HG03139 (cell line): ENCODE measurements around the gene SPOCD1.

Source experiments
- ATAC-seq: cut with Tn5 transposase; IDR thresholded peaks from one replicate; pipeline ENCODE4 v1.9.1; 2021; ENCODE audit not compliant: unreplicated experiment

The SPOCD1 gene

GRCh38 chr1:31801458-31801857 lies 14.4 kb downstream of the SPOCD1 start:
- ATAC-seq: no peak

GRCh38 chr1:31800674-31800967 lies 15.2 kb downstream of the SPOCD1 start:
- ATAC-seq: no peak

- no peak for ATAC-seq
These were observed 15.7 kb downstream of the SPOCD1 start for GRCh38 chr1:31799895-31800673.

GRCh38 chr1:31799196-31799894 lies 16.5 kb downstream of the SPOCD1 start:
- no peak for ATAC-seq

- no peak for ATAC-seq
These were observed 17.2 kb downstream of the SPOCD1 start for GRCh38 chr1:31798433-31799195.

- no peak for ATAC-seq
These were observed 17.8 kb downstream of the SPOCD1 start for GRCh38 chr1:31798086-31798432.

- no peak for ATAC-seq
These were observed 18.6 kb downstream of the SPOCD1 start for GRCh38 chr1:31797216-31797615.

- no peak for ATAC-seq
These were observed 19.1 kb downstream of the SPOCD1 start for GRCh38 chr1:31796707-31797106.

- ATAC-seq: no peak
These were observed 19.8 kb downstream of the SPOCD1 start for GRCh38 chr1:31795801-31796621.

- no peak for ATAC-seq
These were observed 20.6 kb downstream of the SPOCD1 start for GRCh38 chr1:31795096-31795675.

- ATAC-seq: no peak
These were observed 22.1 kb downstream of the SPOCD1 start for GRCh38 chr1:31793586-31794285.

- ATAC-seq: no peak
These were observed 22.7 kb downstream of the SPOCD1 start for GRCh38 chr1:31793086-31793485.

- ATAC-seq: no peak
These were observed 23.3 kb downstream of the SPOCD1 start for GRCh38 chr1:31792541-31792940.

GRCh38 chr1:31792116-31792515 lies 23.7 kb downstream of the SPOCD1 start:
- no peak for ATAC-seq

- no peak for ATAC-seq
These were observed 24.5 kb downstream of the SPOCD1 start for GRCh38 chr1:31791131-31791858.

GRCh38 chr1:31790641-31791091 lies 25.2 kb downstream of the SPOCD1 start:
- no peak for ATAC-seq

- no peak for ATAC-seq
These were observed 25.7 kb downstream of the SPOCD1 start for GRCh38 chr1:31790140-31790539.

- ATAC-seq: peak; percentile 54
These were observed 26.4 kb downstream of the SPOCD1 start for GRCh38 chr1:31789259-31790065.

GRCh38 chr1:31788825-31789256 lies 27.0 kb downstream of the SPOCD1 start:
- ATAC-seq: peak; percentile 14
